GM12891 (cell line): ENCODE measurements around the gene CLRN3.

Experiments
- POLR2A ChIP-seq: IDR thresholded peaks from 2 replicates; pipeline ENCODE4 v1.6.1; 2011; ENCODE audit warnings: low read depth, low read length, control low read depth
- POLR2AphosphoS5 ChIP-seq: IDR thresholded peaks from 2 replicates; pipeline ENCODE4 v1.6.1; 2011; ENCODE audit warnings: low read depth, low read length, control low read depth
- TAF1 ChIP-seq: IDR thresholded peaks from 2 replicates; pipeline ENCODE4 v1.6.1; 2011; ENCODE audit warnings: low read depth, low read length, control low read depth

DNA sequence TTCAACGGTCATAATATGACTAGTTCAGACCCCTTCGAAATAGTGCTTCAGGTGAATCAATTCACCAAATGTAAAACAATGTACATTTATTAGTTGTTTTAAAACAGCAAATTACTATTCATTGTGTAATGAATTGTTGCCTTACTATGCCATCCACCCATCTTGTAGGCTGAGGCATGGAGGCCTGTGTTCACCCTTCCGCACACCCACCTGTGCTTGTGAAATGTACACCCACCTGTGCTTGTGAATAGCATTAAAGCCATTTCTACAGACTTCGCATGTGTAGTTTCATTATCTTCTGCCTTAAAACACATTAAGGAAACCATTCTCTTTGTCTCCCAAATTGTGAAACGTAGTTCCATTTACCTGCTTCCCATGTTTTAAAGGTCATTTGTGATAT lies 16.8 kb downstream of the CLRN3 start:
- TF ChIP-seq POLR2A: no peak
- TF ChIP-seq POLR2AphosphoS5: no peak
- no peak for TF ChIP-seq TAF1
